GM12878 (cell line): ENCODE measurements around the gene RAB31. TPM values are rescaled to one million over a fixed set of nuclear protein-coding genes. Genes with fewer than 3 reads are reported as not detected.

Source experiments
- ATAC-seq: fragments of 200-7000 bp; cut with Tn5 transposase; 3 replicates; pipeline ENCODE4 v1.9.1; 2020; ENCODE audit warnings: mild to moderate bottlenecking, moderate library complexity
- BruUV-seq: library from RNA; stranded (reverse); fragments of 400-500 nt; replicated peaks from 2 replicates; lab custom pipeline; 2021; lab: Mats Ljungman, UMichigan
- CTCF ChIA-PET: fragments of 300-600 bp; sonication (Branson Sonifier 250); formaldehyde crosslinking; extraction: SDS; loops from one replicate; lab custom pipeline; 2021; ENCODE audit warnings: inconsistent platforms; lab: Yijun Ruan, JAX
- POLR2A ChIA-PET: fragments of 350-600 bp; formaldehyde crosslinking; extraction: SDS; loops from one replicate; lab custom pipeline; 2021; ENCODE audit warnings: inconsistent platforms; lab: Charles Lee
- RAD21 ChIA-PET: fragments of 300-600 bp; sonication (Branson Sonifier 250); formaldehyde crosslinking; loops from one replicate; lab custom pipeline; 2023; ENCODE audit warnings: antibody characterized with exemption; ENCODE audit not compliant: unreplicated experiment; lab: Charles Lee
- SMC1A ChIA-PET: fragments of 300-600 bp; sonication (Branson Sonifier 250); formaldehyde crosslinking; loops from one replicate; lab custom pipeline; 2023; ENCODE audit not compliant: unreplicated experiment, uncharacterized antibody; lab: Charles Lee
- DNase-seq: peaks from one replicate; pipeline ENCODE4 v3.0.0-alpha.2; 2011; ENCODE audit warnings: low read depth, low spot score
- FAIRE-seq: peaks from 3 replicates; lab custom pipeline; 2011; peaks lifted over from hg19 to GRCh38; lab: Jason Lieb, UNC
- H2AFZ ChIP-seq: 2 replicates; pipeline ENCODE4 v1.6.0; 2011; ENCODE audit warnings: low read depth, low read length, control low read depth; ENCODE audit not compliant: control insufficient read depth
- H3K27ac ChIP-seq: 2 replicates; pipeline ENCODE4 v1.5.1; 2011; ENCODE audit warnings: control low read depth; ENCODE audit not compliant: control insufficient read depth, insufficient read depth
- H3K27me3 ChIP-seq, 2 experiments: replicated peaks in 1 of 2; 2 replicates each; pipeline versions ENCODE4 v1.6.0 to v1.6.1; 2011; ENCODE audit warnings: low read length in 1 of 2; ENCODE audit not compliant: control insufficient read depth in 2 of 2, insufficient read depth in 2 of 2
- H3K36me3 ChIP-seq, 2 experiments: 2 replicates each; pipeline ENCODE4 v1.5.1; 2011; ENCODE audit warnings: low read length in 1 of 2; ENCODE audit not compliant: control insufficient read depth in 2 of 2, insufficient read depth in 2 of 2
- H3K4me1 ChIP-seq: 2 replicates; pipeline ENCODE4 v1.6.1; 2011; ENCODE audit warnings: mild to moderate bottlenecking, low read length, moderate library complexity, mixed read lengths; ENCODE audit not compliant: control insufficient read depth, insufficient read depth
- H3K4me2 ChIP-seq: 2 replicates; pipeline ENCODE4 v1.6.0; 2011; ENCODE audit warnings: control low read depth; ENCODE audit not compliant: control insufficient read depth, insufficient read depth
- H3K4me3 ChIP-seq: fragments of 200-600 bp; sonication (generic); 2 replicates; pipeline ENCODE4 v1.5.1; 2016
- H3K79me2 ChIP-seq: 2 replicates; pipeline ENCODE4 v1.6.0; 2011; ENCODE audit warnings: low read length; ENCODE audit not compliant: control insufficient read depth, insufficient read depth
- H3K9ac ChIP-seq: 2 replicates; pipeline ENCODE4 v1.8.0; 2011; ENCODE audit warnings: low read length, control low read depth, mixed read lengths; ENCODE audit not compliant: control insufficient read depth, insufficient read depth
- H3K9me3 ChIP-seq: replicated peaks from 3 replicates; pipeline ENCODE4 v1.5.1; 2011; ENCODE audit warnings: mild to moderate bottlenecking, low read length; ENCODE audit not compliant: control insufficient read depth, insufficient read depth
- H4K20me1 ChIP-seq: 2 replicates; pipeline ENCODE4 v1.6.0; 2011; ENCODE audit not compliant: control insufficient read depth, insufficient read depth
- EZH2 ChIP-seq: IDR thresholded peaks from 2 replicates; pipeline ENCODE4 v1.6.1; 2012; ENCODE audit warnings: low read depth, mild to moderate bottlenecking, control low read depth, inconsistent platforms, low read length, borderline replicate concordance; ENCODE audit not compliant: control insufficient read depth
- FOXM1 ChIP-seq: IDR thresholded peaks from 2 replicates; pipeline ENCODE4 v1.6.1; 2012; ENCODE audit warnings: low read depth, mild to moderate bottlenecking, inconsistent platforms, low read length, moderate library complexity
- IRF3 ChIP-seq: fragments of 450-650 bp; IDR thresholded peaks from 2 replicates; pipeline ENCODE4 v1.6.1; 2014; ENCODE audit warnings: mild to moderate bottlenecking
- JUNB ChIP-seq: IDR thresholded peaks from 2 replicates; pipeline ENCODE4 v1.6.1; 2016; ENCODE audit warnings: antibody characterized with exemption, mild to moderate bottlenecking
- KLF5 ChIP-seq: fragments of 450-650 bp; IDR thresholded peaks from 2 replicates; pipeline ENCODE4 v1.6.1; 2014; ENCODE audit warnings: mild to moderate bottlenecking; ENCODE audit not compliant: partially characterized antibody
- LARP7 ChIP-seq: fragments of 450-650 bp; IDR thresholded peaks from 2 replicates; pipeline ENCODE4 v1.6.1; 2017; ENCODE audit warnings: mild to moderate bottlenecking
- MYB ChIP-seq: fragments of 150-350 bp; IDR thresholded peaks from 2 replicates; pipeline ENCODE4 v1.6.1; 2014; ENCODE audit warnings: mild to moderate bottlenecking, low read depth, low read length, borderline replicate concordance
- NR2F1 ChIP-seq: fragments of 450-650 bp; conservative IDR thresholded peaks from 2 replicates; pipeline ENCODE4 v1.6.1; 2017; ENCODE audit warnings: mild to moderate bottlenecking
- POLR2AphosphoS2 ChIP-seq: IDR thresholded peaks from 2 replicates; pipeline ENCODE4 v1.6.1; 2011; ENCODE audit warnings: low read depth, mild to moderate bottlenecking, low read length, improper control_type of control experiment, moderate library complexity
- POLR2AphosphoS5 ChIP-seq: IDR thresholded peaks from 2 replicates; pipeline ENCODE4 v1.6.1; 2011; ENCODE audit warnings: mild to moderate bottlenecking, low read length, inconsistent platforms
- RB1 ChIP-seq: fragments of 450-650 bp; formaldehyde crosslinking; IDR thresholded peaks from 2 replicates; pipeline ENCODE4 v1.6.1; 2017; ENCODE audit warnings: mild to moderate bottlenecking, borderline replicate concordance
- RELA ChIP-seq: fragments of 450-650 bp; IDR thresholded peaks from 2 replicates; pipeline ENCODE4 v1.8.0; 2014; ENCODE audit warnings: borderline replicate concordance; ENCODE audit not compliant: partially characterized antibody
- SKIL ChIP-seq: fragments of 450-650 bp; IDR thresholded peaks from 2 replicates; pipeline ENCODE4 v1.6.1; 2017; ENCODE audit warnings: mild to moderate bottlenecking, low read depth, inconsistent platforms; ENCODE audit not compliant: poor library complexity, severe bottlenecking
- STAT3 ChIP-seq: IDR thresholded peaks from 2 replicates; pipeline ENCODE4 v1.6.1; 2011; ENCODE audit warnings: low read depth, low read length, improper control_type of control experiment
- SUPT20H ChIP-seq: IDR thresholded peaks from 2 replicates; pipeline ENCODE4 v1.6.1; 2011; ENCODE audit warnings: low read depth, mild to moderate bottlenecking, low read length, moderate library complexity, borderline replicate concordance; ENCODE audit not compliant: control insufficient read depth
- WRNIP1 ChIP-seq: IDR thresholded peaks from 2 replicates; pipeline ENCODE4 v1.6.1; 2011; ENCODE audit warnings: low read depth, low read length, improper control_type of control experiment, borderline replicate concordance
- ZBED1 ChIP-seq: IDR thresholded peaks from 2 replicates; pipeline ENCODE4 v1.6.1; 2016; ENCODE audit warnings: borderline replicate concordance
- ZNF207 ChIP-seq: fragments of 450-650 bp; IDR thresholded peaks from 2 replicates; pipeline ENCODE4 v1.6.1; 2014; ENCODE audit warnings: antibody characterized with exemption, mild to moderate bottlenecking, borderline replicate concordance
- ZNF217 ChIP-seq: fragments of 450-650 bp; IDR thresholded peaks from 2 replicates; pipeline ENCODE4 v1.6.1; 2017; ENCODE audit warnings: antibody characterized with exemption, mild to moderate bottlenecking
- WGBS: methylation state at CpG from one replicate; pipeline ENCODE4 v1.1.6; 2016; ENCODE audit warnings: low lambda C conversion rate; ENCODE audit not compliant: insufficient replicate concordance, insufficient coverage; ENCODE audit errors: missing lambda C conversion rate; 5-methylcytosine and 5-hydroxymethylcytosine counted together
- in situ Hi-C: fragments of 300-500 bp; cut with MboI; formaldehyde crosslinking; loops from 9 replicates; pipeline ENCODE4 v1.14.3; 2018; ENCODE audit warnings: mixed read lengths
- intact Hi-C: fragments of 100-400 bp; cut with micrococcal nuclease; formaldehyde crosslinking; loops from one replicate; pipeline ENCODE4 v1.14.2; 2022; ENCODE audit not compliant: unreplicated experiment
- polyA plus RNA-seq, 11 experiments: library from polyadenylated mRNA; depleted of rRNA in 4 of 11; unstranded in 6 of 11; stranded (reverse) in 5 of 11; fragments of >200 nt; fragmentation: Nextera tagmentation in 4 of 11; fragmentation: Illumina TruSeq in 1 of 11; extraction: Ambion mirVana in 4 of 11; extraction: Trizol in 1 of 11; gene quantifications; 1 replicate in 1 of 11; 2 replicates in 10 of 11; pipeline versions ENCODE4 v1.2.1 to v1.2.3, GENCODE V29; 2011 to 2016; ENCODE audit warnings: inconsistent platforms in 2 of 11, missing spikeins in 2 of 11, low read depth in 1 of 11
- total RNA-seq, 4 experiments: library from RNA; depleted of rRNA in 3 of 4; stranded (reverse); fragments of >200 nt in 3 of 4; fragmentation: Illumina TruSeq in 1 of 4; extraction: Trizol in 1 of 4; gene quantifications; 2 replicates each; pipeline versions ENCODE4 v1.2.1 to v1.2.3, GENCODE V29; 2013 to 2021

The RAB31 gene
- total and polyA plus RNA-seq, 10 of the 15 experiments (the other 5 are each of a cell fraction or from before 2014, with no cell fraction given): 0.80 to 23.3 (median 12.2) TPM

DNA sequence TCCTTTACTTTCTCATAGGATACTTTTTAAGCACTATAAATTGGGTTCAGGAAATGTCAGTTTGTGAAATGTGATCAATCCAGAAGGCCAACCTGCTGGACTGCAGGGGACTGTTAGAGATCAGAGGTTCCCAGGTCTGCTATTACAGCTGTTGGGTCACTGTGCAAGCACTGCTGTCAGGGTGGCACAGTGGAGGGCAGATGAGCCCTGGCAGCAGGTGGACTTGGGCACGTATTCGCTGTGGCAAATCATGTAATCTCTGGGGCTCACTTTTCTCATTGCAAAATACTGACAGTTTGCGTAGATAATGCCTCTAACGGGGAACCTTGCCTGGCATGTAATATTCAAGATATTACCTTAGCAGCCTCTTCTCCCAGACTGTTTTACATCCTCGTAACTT, 18.1 kb downstream of the RAB31 start (continued):
- no peak for TF ChIP-seq POLR2AphosphoS2

DNA sequence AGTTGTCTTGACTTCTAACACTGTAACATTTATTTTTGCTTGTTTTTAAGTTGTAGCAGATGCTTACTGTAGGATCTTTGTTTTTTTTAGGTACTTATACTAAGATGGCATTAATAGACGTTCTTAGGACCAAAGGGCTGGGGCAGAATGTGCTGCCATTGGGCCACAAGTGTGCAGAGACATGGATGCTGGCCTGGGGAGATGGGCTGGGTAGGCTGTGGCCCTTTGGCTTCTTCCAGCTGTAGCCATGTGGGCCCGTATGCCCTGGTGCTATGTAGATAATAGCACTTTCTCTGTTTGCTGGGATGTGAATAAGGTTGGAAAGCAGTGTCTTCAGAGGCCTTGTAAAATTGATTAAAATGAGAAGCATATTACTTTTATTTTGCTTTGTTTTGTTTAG, 18.8 kb downstream of the RAB31 start:
- no peak for ATAC-seq
- Histone ChIP-seq H3K27me3 (no peaks in the 10 kb centered on the region; a peak in 1 of 4 replicates), H3K79me2 (no peaks in the 10 kb centered on the region), H3K4me3 (no peak overlapping the region), H4K20me1 (no peaks in the 10 kb centered on the region)
- TF ChIP-seq NR2F1 (no peak), ZBED1 (no peak), FOXM1 (no peak), RB1 (no peak), ZNF217 (no peak), MYB (no peak), SUPT20H (no peak), POLR2AphosphoS5 (no peak), STAT3 (no peak), LARP7 (no peak), RELA (no peak), IRF3 (no peak), JUNB (no peak), WRNIP1 (no peak), SKIL (no peak), ZNF207 (no peak), KLF5 (no peak), EZH2 (no peak)
- TF ChIP-seq, all 136 proteins: peak for 0
- H3K9ac ChIP-seq: no peak overlapping the region
- in situ Hi-C loops: no loop called here
- SMC1A ChIA-PET: no interaction called here
- intact Hi-C loops: no loop called here
- CTCF ChIA-PET: no interaction called here
- H3K4me1 ChIP-seq: no peaks in the 10 kb centered on the region
- no peak overlapping the region for H3K27ac ChIP-seq
- no peak overlapping the region for H3K4me2 ChIP-seq
- no peak overlapping the region for H2AFZ ChIP-seq
- 78% methylated on average over 2 of the region's 2 CpGs for WGBS
- POLR2A ChIA-PET: no interaction called here
- RAD21 ChIA-PET: no interaction called here
- no peak for FAIRE-seq
- DNase-seq: no peak
- H3K36me3 ChIP-seq: no peaks in the 10 kb centered on the region
- no peaks in the 10 kb centered on the region for H3K9me3 ChIP-seq
- BruUV-seq: no TSS peak
